GM04504 (cell line): ENCODE results near the gene TMEM39B.
"Not testable (repeated sequence)": the region's sequence is repeated elsewhere in the genome, so short reads cannot be mapped to it uniquely, and the experiment has no call there.

Experiments
- DNase-seq: peaks from one replicate; pipeline ENCODE4 v3.0.0-alpha.2; 2012; ENCODE audit warnings: low read depth

The TMEM39B gene

GRCh38 chr1:32113436-32113835 lies 40.7 kb downstream of the TMEM39B start:
- DNase-seq: not testable (repeated sequence)

GRCh38 chr1:32114420-32114819 lies 41.7 kb downstream of the TMEM39B start:
- DNase-seq: no peak

- no peak for DNase-seq
These were observed 42.8 kb downstream of the TMEM39B start for GRCh38 chr1:32115496-32115895.

GRCh38 chr1:32116531-32116930 lies 43.8 kb downstream of the TMEM39B start:
- DNase-seq: no peak

- DNase-seq: no peak
These were observed 49.4 kb downstream of the TMEM39B start for GRCh38 chr1:32122151-32122550.

GRCh38 chr1:32123361-32123760 lies 50.6 kb downstream of the TMEM39B start:
- not testable (repeated sequence) for DNase-seq

- no peak for DNase-seq
These were observed 52.6 kb downstream of the TMEM39B start for GRCh38 chr1:32125313-32125712.

GRCh38 chr1:32126770-32127169 lies 54.0 kb downstream of the TMEM39B start:
- DNase-seq: no peak

- DNase-seq: no peak
These were observed 54.9 kb downstream of the TMEM39B start for GRCh38 chr1:32127409-32128198.

- DNase-seq: no peak
These were observed 55.7 kb downstream of the TMEM39B start for GRCh38 chr1:32128479-32128878.

- no peak for DNase-seq
These were observed 56.2 kb downstream of the TMEM39B start for GRCh38 chr1:32128964-32129363.

GRCh38 chr1:32133950-32134280 lies 61.2 kb downstream of the TMEM39B start:
- DNase-seq: not testable (repeated sequence)

- DNase-seq: no peak
These were observed 64.4 kb downstream of the TMEM39B start for GRCh38 chr1:32137111-32137510.

- no peak for DNase-seq
These were observed 66.2 kb downstream of the TMEM39B start for GRCh38 chr1:32138965-32139364.

GRCh38 chr1:32142446-32143301 lies 69.9 kb downstream of the TMEM39B start:
- peak; percentile 85 for DNase-seq

- not testable (repeated sequence) for DNase-seq
These were observed 70.6 kb downstream of the TMEM39B start for GRCh38 chr1:32143302-32143695.

GRCh38 chr1:32144033-32144432 lies 71.3 kb downstream of the TMEM39B start:
- no peak for DNase-seq

GRCh38 chr1:32147799-32148198 lies 75.1 kb downstream of the TMEM39B start:
- not testable (repeated sequence) for DNase-seq

- DNase-seq: no peak
These were observed 78.1 kb downstream of the TMEM39B start for GRCh38 chr1:32150847-32151246.

GRCh38 chr1:32151319-32151787 lies 78.6 kb downstream of the TMEM39B start:
- DNase-seq: no peak
